ENCODE results near the gene ANKRD2.
"Not testable (repeated sequence)": the region's sequence is repeated elsewhere in the genome, so short reads cannot be mapped to it uniquely, and the experiment has no call there.

ANKRD2 gene

DNA sequence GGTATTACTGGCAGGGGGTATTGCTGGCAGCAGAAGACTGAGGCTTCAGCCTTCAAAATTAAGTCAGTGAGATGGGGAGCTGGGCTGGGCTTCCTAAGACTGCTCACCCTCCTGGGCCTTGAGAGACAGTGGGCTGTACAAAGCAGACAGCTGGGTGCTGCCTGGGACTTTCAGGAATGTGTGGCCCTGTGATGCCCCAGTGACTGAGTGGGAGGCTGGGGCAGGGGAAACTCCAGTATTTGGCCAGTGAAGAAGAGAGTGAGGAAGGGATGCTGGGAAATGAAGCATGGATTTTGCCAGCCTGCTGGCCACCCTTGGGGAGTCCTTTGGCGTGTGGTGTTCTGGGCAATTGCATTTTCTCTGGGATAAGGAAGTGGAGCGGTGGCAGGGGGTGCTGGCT is 442 bp downstream of the ANKRD2 start:
- no peak for DNase-seq

DNA sequence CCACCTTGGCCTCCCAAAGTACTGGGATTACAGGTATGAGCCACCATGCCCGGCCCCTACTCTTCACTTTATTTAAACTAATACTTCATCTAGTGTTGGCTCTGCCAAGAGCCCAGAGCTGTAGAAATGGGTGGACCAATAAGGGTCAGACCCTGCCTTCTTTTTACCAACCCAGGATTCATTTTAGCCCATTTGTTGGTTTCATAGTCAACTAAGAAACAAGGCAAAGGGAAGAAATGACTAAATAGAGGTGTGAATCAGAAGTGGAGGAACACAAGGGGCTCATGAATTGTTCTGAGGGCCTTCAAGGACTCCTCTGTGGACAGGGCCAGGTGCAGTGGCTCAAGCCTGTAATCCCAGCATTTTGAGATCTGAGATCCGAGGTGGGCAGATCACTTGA is 1.1 kb downstream of the ANKRD2 start:
- DNase-seq: no peak

DNA sequence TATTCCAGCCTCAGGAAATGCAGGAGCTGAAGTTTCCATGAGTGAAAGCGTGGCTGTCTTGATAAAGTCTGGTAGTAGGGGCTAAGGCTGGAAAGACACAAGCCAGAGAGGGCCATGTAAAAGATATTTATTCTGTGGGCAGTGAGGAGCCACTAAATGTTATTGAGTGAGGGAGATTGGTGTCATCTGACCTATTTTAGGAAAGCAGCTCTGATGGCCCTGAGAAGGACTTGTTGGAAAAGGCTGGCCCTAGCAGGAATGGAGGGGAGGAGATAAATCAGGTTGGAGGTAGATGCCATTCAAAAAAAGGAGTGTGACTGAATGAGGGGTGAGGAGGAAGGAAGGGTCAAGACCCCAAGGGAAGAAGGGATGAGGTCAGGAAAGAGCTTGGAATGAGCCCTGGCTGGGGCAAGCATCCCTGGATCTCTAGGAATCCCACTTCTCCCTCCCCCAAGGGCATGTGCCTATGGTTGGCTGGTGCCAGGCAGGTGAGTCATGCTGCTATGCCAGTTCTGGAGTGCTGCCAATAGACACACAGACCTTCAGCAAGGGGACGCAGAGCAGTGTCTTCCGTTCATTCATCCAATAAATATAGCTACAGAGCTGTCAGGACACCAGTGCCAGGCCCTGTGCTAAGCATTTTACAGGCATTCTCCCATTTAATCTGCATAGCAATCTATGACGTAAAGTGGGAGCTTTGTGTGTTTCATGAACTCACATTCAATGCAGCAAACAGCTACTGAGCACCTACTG is 2.0 kb downstream of the ANKRD2 start:
- no peak for DNase-seq

DNA sequence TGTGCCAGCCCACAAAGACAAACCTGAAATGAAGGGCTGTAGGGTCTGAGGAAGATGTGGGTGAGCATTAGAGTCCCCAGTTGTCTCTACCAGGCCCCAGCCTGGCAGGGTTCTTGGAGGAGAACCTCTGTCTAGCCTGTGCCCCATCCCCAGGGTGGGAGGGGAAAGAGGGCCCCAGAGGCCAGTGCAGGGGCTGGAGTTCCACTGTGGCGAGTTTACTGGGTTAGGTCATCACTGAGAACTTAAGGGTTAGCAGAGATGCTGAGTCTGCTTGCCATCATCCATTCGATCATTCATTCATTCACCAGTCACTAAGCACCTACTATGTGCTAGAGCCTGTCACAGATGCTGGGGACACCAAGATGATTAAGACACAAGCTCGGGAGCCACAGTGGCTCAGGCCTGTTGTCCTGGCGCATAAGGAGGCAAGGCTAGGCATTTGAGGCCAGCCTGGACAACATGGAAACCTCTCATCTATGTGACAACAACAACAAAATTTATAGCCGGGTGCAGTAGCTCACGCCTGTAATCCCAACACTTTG is 2.6 kb downstream of the ANKRD2 start:
- no peak for DNase-seq

- DNase-seq: not testable (repeated sequence)
Measured at GRCh38 chr10:97576487-97576886, 3.9 kb downstream of the ANKRD2 start.

DNA sequence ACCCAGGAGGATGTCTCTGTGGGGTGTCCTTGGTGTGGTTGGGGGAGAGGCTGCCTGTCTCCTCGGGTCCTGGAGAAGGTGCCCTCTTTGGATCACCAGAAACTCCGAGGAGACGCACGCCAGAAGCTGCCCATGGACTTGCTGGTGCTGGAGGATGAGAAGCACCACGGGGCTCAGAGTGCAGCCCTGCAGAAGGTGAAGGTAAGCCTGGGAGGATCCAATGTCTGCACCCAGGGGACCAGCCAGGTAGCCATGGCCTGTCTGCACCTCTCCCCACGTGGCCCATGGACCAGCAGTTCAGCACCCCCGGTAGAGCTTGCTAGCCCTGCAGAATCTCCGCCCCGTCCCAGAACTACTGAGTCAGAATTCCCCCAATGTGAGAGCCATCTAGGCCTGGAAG is 5.1 kb downstream of the ANKRD2 start:
- DNase-seq: no peak

- DNase-seq: no peak
Measured at GRCh38 chr10:97578171-97578844, 5.7 kb downstream of the ANKRD2 start.

- DNase-seq: no peak
Measured at GRCh38 chr10:97580421-97581367, 8.1 kb downstream of the ANKRD2 start.

- no peak for DNase-seq
Measured at GRCh38 chr10:97582169-97582568, 9.6 kb downstream of the ANKRD2 start.

DNA sequence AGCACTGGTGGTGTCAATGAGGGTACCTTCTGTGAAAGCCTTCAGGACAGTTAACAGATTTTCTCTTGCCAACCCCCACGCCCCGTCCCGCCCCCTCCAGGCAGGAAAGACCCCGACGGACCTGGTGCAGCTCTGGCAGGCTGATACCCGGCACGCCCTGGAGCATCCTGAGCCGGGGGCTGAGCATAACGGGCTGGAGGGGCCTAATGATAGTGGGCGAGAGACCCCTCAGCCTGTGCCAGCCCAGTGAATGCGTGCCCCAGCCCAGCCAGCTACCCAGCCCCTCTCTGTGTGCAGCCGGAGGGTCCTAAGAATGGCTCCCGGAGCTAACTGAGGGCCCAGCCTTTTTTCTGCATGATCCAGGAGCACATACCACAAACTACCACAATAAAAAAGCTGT is 10.9 kb downstream of the ANKRD2 start:
- DNase-seq: no peak

DNA sequence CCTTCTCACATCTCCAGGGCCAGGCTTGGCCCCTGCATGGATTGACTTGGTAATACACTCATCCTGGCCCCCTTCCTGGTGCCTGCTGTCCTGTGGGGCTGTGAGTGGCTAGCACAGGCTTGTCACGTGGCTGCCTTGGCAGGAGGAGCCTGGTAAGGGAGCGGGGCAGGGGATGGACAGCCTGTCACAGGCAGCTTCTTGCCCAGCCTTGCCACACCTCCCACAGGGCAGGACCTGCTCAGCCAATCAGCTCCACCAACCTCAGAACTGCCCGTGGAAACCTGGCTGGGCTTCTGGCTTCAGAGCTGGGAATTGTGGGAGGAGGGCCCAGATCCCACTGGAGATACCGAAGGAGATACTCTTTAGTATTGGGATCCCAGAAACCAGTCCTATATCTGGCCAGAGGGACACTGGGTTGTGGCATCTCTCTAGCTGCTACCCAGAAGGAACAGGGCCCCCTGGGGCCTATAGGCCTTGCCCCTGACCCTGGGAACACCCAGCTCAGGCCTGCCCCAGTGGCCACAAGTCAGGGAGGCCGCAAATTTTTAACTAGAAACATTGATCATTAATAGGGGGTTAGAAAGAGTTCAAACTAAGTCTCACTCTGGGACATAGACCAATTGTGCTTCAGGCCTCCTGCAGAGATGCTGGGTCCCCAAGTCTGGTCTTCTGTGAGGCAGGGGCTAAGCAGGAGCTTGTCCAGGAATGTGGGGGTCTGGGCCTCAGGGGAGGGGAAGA is 11.7 kb downstream of the ANKRD2 start, which contains the start of gene HOGA1:
Gene HOGA1 (plus strand): TSS at position 330 of the 738 bp plus-strand sequence. CDS start 315 bp downstream, at position 645.
- DNase-seq: no peak

GRCh38 chr10:97584798-97585438 is 12.3 kb downstream of the ANKRD2 start:
- no peak for DNase-seq

DNA sequence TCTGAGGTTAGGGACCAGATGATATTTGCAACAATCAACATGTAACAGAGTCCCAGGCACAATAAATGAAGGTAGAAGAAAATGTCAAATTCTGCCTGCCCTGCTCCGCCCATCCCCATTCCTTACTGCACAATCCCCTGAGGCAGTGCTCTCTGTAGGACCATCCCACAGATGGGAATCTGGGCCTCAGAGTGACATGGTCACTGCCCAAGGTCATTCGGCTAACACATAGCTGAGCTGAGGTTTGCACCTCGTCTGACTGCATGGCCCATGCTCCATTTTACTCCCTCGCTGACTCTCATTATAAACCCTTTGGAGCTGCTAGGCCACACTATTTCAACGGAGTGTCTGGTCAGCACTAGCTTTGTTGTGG is 12.8 kb downstream of the ANKRD2 start:
- DNase-seq: no peak

DNA sequence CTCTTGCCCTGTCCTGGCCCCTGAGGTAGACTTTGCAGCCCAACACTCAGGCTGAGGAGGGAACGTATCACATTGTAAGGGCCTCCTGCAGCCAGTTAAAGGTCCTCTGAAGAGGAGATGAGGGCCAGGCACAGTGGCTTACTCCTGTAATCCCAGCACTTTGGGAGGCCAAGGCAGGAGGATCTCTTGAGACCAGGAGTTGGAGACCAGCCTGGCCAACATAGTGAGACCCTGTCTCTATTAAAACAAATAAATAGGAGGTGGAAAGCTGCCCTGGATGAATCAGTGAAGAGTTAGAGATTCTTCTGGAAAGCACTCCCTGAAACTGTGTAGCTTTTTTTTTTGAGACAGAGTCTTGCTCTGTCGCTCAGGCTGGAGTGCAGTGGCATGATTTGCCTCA is 14.6 kb downstream of the ANKRD2 start:
- DNase-seq: no peak

DNA sequence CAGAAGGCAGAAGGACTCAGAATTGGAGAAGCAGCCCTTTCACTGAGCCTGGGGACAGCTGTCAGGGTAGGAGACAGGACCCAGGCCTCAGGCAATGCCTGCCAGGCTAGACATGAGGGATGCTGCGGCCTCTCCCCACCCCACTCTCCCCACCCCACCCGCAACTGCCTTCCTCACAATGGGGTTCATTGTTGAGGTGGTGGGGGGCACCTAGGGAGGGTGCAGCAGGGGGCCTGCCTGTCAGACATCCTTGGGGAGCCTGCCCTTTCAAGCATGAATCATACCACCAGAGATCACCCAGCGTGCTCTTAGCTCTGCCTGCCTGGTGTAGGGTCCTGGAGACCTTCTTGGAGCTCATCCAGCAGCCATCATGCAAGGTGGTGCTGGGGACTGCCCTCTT is 16.9 kb downstream of the ANKRD2 start, which contains the start of gene C10orf62:
Gene C10orf62 (plus strand): TSS at position 243 of the 400 bp plus-strand sequence. CDS start 177 bp downstream, outside the sequence.
- no peak for DNase-seq

GRCh38 chr10:97590082-97590747 is 17.6 kb downstream of the ANKRD2 start:
- DNase-seq: no peak

DNA sequence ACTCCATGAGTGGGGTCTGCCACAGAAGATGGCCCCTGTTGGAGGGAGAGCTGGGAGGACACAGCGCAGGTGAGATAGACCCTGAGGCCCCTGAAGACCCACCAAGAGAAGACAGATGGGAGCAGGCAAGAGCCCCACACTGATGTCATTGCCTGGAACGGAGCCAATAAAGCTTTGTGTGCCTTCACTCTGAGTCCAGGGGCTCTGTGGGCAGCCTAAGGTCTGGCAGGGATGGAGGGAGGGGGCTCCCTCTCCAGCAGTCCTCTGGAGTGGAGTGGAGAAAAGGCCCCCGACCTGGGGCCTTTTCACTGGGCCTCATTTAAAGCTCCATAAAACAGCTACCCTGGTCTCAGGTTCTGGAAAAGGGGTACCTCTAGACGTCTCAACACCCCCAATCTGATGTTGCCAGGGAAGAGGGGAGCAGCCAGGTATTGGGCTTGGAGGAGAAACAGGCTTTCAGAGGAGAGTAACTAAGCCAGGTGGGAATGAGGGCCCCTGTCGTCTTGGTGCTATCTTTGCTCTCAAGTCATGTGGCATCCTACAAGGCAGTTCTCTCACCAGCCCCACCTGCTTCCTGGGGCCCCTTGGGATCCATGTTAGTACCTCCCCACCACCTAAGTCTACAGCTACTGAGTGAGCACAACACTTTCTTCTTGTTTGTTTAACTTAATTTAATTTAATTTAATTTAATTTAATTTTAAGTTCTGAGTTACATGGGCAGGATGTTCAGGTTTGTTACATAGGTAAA is 18.3 kb downstream of the ANKRD2 start:
- no peak for DNase-seq

DNA sequence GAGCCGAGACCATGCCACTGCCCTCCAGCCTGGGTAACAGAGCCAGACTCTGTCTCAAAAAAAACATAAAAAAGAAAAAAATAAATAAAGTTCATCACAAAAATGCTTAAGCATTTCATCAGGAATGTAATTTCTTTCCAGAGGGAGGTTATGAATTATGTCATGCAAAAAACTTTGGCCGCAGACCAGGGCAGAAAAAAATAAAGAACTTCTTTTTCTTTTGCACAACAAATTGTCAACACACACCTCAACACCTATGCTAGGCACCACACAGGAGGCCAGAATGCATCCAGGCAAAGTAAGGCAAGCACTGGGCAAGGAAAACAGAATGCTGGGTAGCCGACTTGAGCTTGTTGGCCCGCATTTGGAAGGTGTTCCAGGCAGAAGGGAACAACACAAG is 20.8 kb downstream of the ANKRD2 start:
- DNase-seq: no peak

GRCh38 chr10:97596101-97597082 is 23.8 kb downstream of the ANKRD2 start:
- DNase-seq: no peak

Data from activated gamma-delta T cell (primary cell).